GM12878 (cell line): ENCODE results near the gene DPP6.

ENCODE experiments used
- CTCF ChIP-seq, 3 experiments: IDR thresholded peaks in 2 of 3; conservative IDR thresholded peaks in 1 of 3; 2 replicates each; pipeline ENCODE4 v1.5.1; 2011; ENCODE audit warnings: low read depth in 3 of 3, low read length in 3 of 3, mild to moderate bottlenecking in 3 of 3, control low read depth in 2 of 3, moderate library complexity in 2 of 3, inconsistent platforms in 1 of 3, mixed read lengths in 1 of 3; ENCODE audit not compliant: control insufficient read depth in 2 of 3, insufficient read depth in 1 of 3; ENCODE audit errors: extremely low read depth in 1 of 3
- EGR1 ChIP-seq, 2 experiments: IDR thresholded peaks; 1 replicate in 1 of 2; 2 replicates in 1 of 2; pipeline ENCODE4 v1.6.1; 2011 to 2012; ENCODE audit warnings: low read depth in 2 of 2, low read length in 2 of 2, borderline replicate concordance in 1 of 2, mild to moderate bottlenecking in 1 of 2, moderate library complexity in 1 of 2
- KDM1A ChIP-seq: fragments of 200-600 bp; sonication (generic); IDR thresholded peaks from 2 replicates; pipeline ENCODE4 v1.6.1; 2016; ENCODE audit warnings: borderline replicate concordance
- MXI1 ChIP-seq: fragments of 150-350 bp; IDR thresholded peaks from 2 replicates; pipeline ENCODE4 v1.6.1; 2011; ENCODE audit warnings: low read depth, mild to moderate bottlenecking, inconsistent platforms, low read length, improper control_type of control experiment
- MYC ChIP-seq: IDR thresholded peaks from 2 replicates; pipeline ENCODE4 v1.6.1; 2011; ENCODE audit warnings: mild to moderate bottlenecking, low read length, moderate library complexity, inconsistent platforms; ENCODE audit not compliant: insufficient read depth, insufficient replicate concordance, insufficient read length, severe bottlenecking
- NFYB ChIP-seq: IDR thresholded peaks from 2 replicates; pipeline ENCODE4 v1.6.1; 2011; ENCODE audit warnings: low read depth, mild to moderate bottlenecking, low read length, improper control_type of control experiment, moderate library complexity; ENCODE audit not compliant: insufficient read depth
- POU2F2 ChIP-seq: IDR thresholded peaks from 3 replicates; pipeline ENCODE4 v1.6.1; 2011; ENCODE audit warnings: low read depth, mild to moderate bottlenecking, low read length, borderline replicate concordance
- PRDM15 ChIP-seq: fragments of 450-650 bp; formaldehyde crosslinking; IDR thresholded peaks from 2 replicates; pipeline ENCODE4 v1.4.0; 2020; ENCODE audit warnings: mild to moderate bottlenecking, moderate library complexity
- RAD21 ChIP-seq: IDR thresholded peaks from 2 replicates; pipeline ENCODE4 v1.6.1; 2011; ENCODE audit warnings: mild to moderate bottlenecking, low read depth, low read length, moderate library complexity; ENCODE audit not compliant: insufficient read depth
- REST ChIP-seq: IDR thresholded peaks from 2 replicates; pipeline ENCODE4 v1.6.1; 2012; ENCODE audit warnings: mild to moderate bottlenecking, low read depth, low read length
- SMAD1 ChIP-seq: fragments of 450-650 bp; IDR thresholded peaks from 2 replicates; pipeline ENCODE4 v1.6.1; 2018; ENCODE audit warnings: mild to moderate bottlenecking, low read depth; ENCODE audit not compliant: partially characterized antibody
- SUPT20H ChIP-seq: IDR thresholded peaks from 2 replicates; pipeline ENCODE4 v1.6.1; 2011; ENCODE audit warnings: low read depth, mild to moderate bottlenecking, low read length, moderate library complexity, borderline replicate concordance; ENCODE audit not compliant: control insufficient read depth
- TAF1 ChIP-seq: IDR thresholded peaks from 2 replicates; pipeline ENCODE4 v1.6.1; 2011; ENCODE audit warnings: mild to moderate bottlenecking, low read depth, low read length, borderline replicate concordance
- ZNF687 ChIP-seq: fragments of 450-650 bp; IDR thresholded peaks from 2 replicates; pipeline ENCODE4 v1.6.1; 2017; ENCODE audit warnings: mild to moderate bottlenecking, moderate library complexity

- TF ChIP-seq CTCF (IDR thresholded peaks at IDR 0.05 in 2 of 3, conservative IDR thresholded peaks at IDR 0.05 in 1 of 3; ENCODE audit: control insufficient read depth in 2 of 3, extremely low read depth in 1 of 3, insufficient read depth in 1 of 3, low read depth in 3 of 3, low read length in 3 of 3) (no peak), EGR1 (IDR thresholded peaks at IDR 0.05; ENCODE audit: borderline replicate concordance in 1 of 2, low read depth in 2 of 2, low read length in 2 of 2) (no peak), SUPT20H (no peak), KDM1A (no peak), POU2F2 (no peak), RAD21 (no peak), ZNF687 (no peak), REST (no peak), TAF1 (no peak), SMAD1 (no peak), NFYB (no peak), PRDM15 (CRISPR knock-in tag) (no peak), MXI1 (no peak), MYC (no peak)
Observed at GRCh38 chr7:154304740-154305700, 252.8 kb downstream of the DPP6 start.
